GM12878 (cell line): ENCODE measurements around the gene DISC1. TPM values are rescaled to one million over a fixed set of nuclear protein-coding genes. Genes with fewer than 3 reads are reported as not detected.

Experiments used
- ATAC-seq: fragments of 200-7000 bp; cut with Tn5 transposase; 3 replicates; pipeline ENCODE4 v1.9.1; 2020; ENCODE audit warnings: mild to moderate bottlenecking, moderate library complexity
- BruUV-seq: library from RNA; stranded (reverse); fragments of 400-500 nt; replicated peaks from 2 replicates; lab custom pipeline; 2021; lab: Mats Ljungman, UMichigan
- CTCF ChIA-PET: fragments of 300-600 bp; sonication (Branson Sonifier 250); formaldehyde crosslinking; extraction: SDS; loops from one replicate; lab custom pipeline; 2021; ENCODE audit warnings: inconsistent platforms; lab: Yijun Ruan, JAX
- POLR2A ChIA-PET: fragments of 350-600 bp; formaldehyde crosslinking; extraction: SDS; loops from one replicate; lab custom pipeline; 2021; ENCODE audit warnings: inconsistent platforms; lab: Charles Lee
- RAD21 ChIA-PET: fragments of 300-600 bp; sonication (Branson Sonifier 250); formaldehyde crosslinking; loops from one replicate; lab custom pipeline; 2023; ENCODE audit warnings: antibody characterized with exemption; ENCODE audit not compliant: unreplicated experiment; lab: Charles Lee
- SMC1A ChIA-PET: fragments of 300-600 bp; sonication (Branson Sonifier 250); formaldehyde crosslinking; loops from one replicate; lab custom pipeline; 2023; ENCODE audit not compliant: unreplicated experiment, uncharacterized antibody; lab: Charles Lee
- DNase-seq: peaks from one replicate; pipeline ENCODE4 v3.0.0-alpha.2; 2011; ENCODE audit warnings: low read depth, low spot score
- FAIRE-seq: peaks from 3 replicates; lab custom pipeline; 2011; peaks lifted over from hg19 to GRCh38; lab: Jason Lieb, UNC
- H2AFZ ChIP-seq: 2 replicates; pipeline ENCODE4 v1.6.0; 2011; ENCODE audit warnings: low read depth, low read length, control low read depth; ENCODE audit not compliant: control insufficient read depth
- H3K27ac ChIP-seq: 2 replicates; pipeline ENCODE4 v1.5.1; 2011; ENCODE audit warnings: control low read depth; ENCODE audit not compliant: control insufficient read depth, insufficient read depth
- H3K27me3 ChIP-seq, 2 experiments: replicated peaks in 1 of 2; 2 replicates each; pipeline versions ENCODE4 v1.6.0 to v1.6.1; 2011; ENCODE audit warnings: low read length in 1 of 2; ENCODE audit not compliant: control insufficient read depth in 2 of 2, insufficient read depth in 2 of 2
- H3K36me3 ChIP-seq, 2 experiments: 2 replicates each; pipeline ENCODE4 v1.5.1; 2011; ENCODE audit warnings: low read length in 1 of 2; ENCODE audit not compliant: control insufficient read depth in 2 of 2, insufficient read depth in 2 of 2
- H3K4me1 ChIP-seq: 2 replicates; pipeline ENCODE4 v1.6.1; 2011; ENCODE audit warnings: mild to moderate bottlenecking, low read length, moderate library complexity, mixed read lengths; ENCODE audit not compliant: control insufficient read depth, insufficient read depth
- H3K4me2 ChIP-seq: 2 replicates; pipeline ENCODE4 v1.6.0; 2011; ENCODE audit warnings: control low read depth; ENCODE audit not compliant: control insufficient read depth, insufficient read depth
- H3K4me3 ChIP-seq: fragments of 200-600 bp; sonication (generic); 2 replicates; pipeline ENCODE4 v1.5.1; 2016
- H3K79me2 ChIP-seq: 2 replicates; pipeline ENCODE4 v1.6.0; 2011; ENCODE audit warnings: low read length; ENCODE audit not compliant: control insufficient read depth, insufficient read depth
- H3K9ac ChIP-seq: 2 replicates; pipeline ENCODE4 v1.8.0; 2011; ENCODE audit warnings: low read length, control low read depth, mixed read lengths; ENCODE audit not compliant: control insufficient read depth, insufficient read depth
- H3K9me3 ChIP-seq: replicated peaks from 3 replicates; pipeline ENCODE4 v1.5.1; 2011; ENCODE audit warnings: mild to moderate bottlenecking, low read length; ENCODE audit not compliant: control insufficient read depth, insufficient read depth
- H4K20me1 ChIP-seq: 2 replicates; pipeline ENCODE4 v1.6.0; 2011; ENCODE audit not compliant: control insufficient read depth, insufficient read depth
- BACH1 ChIP-seq: fragments of 450-650 bp; IDR thresholded peaks from 2 replicates; pipeline ENCODE4 v1.6.1; 2017; ENCODE audit warnings: mild to moderate bottlenecking, borderline replicate concordance
- FOXK2 ChIP-seq: fragments of 450-650 bp; IDR thresholded peaks from 2 replicates; pipeline ENCODE4 v1.6.1; 2017; ENCODE audit warnings: mild to moderate bottlenecking, moderate library complexity
- HDAC2 ChIP-seq: fragments of 200-600 bp; sonication (generic); IDR thresholded peaks from 2 replicates; pipeline ENCODE4 v1.6.1; 2017
- POLR2AphosphoS2 ChIP-seq: IDR thresholded peaks from 2 replicates; pipeline ENCODE4 v1.6.1; 2011; ENCODE audit warnings: low read depth, mild to moderate bottlenecking, low read length, improper control_type of control experiment, moderate library complexity
- RUNX3 ChIP-seq: IDR thresholded peaks from 2 replicates; pipeline ENCODE4 v1.6.1; 2012; ENCODE audit warnings: low read length, inconsistent platforms
- TCF12 ChIP-seq: IDR thresholded peaks from 2 replicates; pipeline ENCODE4 v1.6.1; 2011; ENCODE audit warnings: low read depth, mild to moderate bottlenecking, low read length
- WGBS: methylation state at CpG from one replicate; pipeline ENCODE4 v1.1.6; 2016; ENCODE audit warnings: low lambda C conversion rate; ENCODE audit not compliant: insufficient replicate concordance, insufficient coverage; ENCODE audit errors: missing lambda C conversion rate; 5-methylcytosine and 5-hydroxymethylcytosine counted together
- in situ Hi-C: fragments of 300-500 bp; cut with MboI; formaldehyde crosslinking; loops from 9 replicates; pipeline ENCODE4 v1.14.3; 2018; ENCODE audit warnings: mixed read lengths
- intact Hi-C: fragments of 100-400 bp; cut with micrococcal nuclease; formaldehyde crosslinking; loops from one replicate; pipeline ENCODE4 v1.14.2; 2022; ENCODE audit not compliant: unreplicated experiment
- polyA plus RNA-seq, 11 experiments: library from polyadenylated mRNA; depleted of rRNA in 4 of 11; unstranded in 6 of 11; stranded (reverse) in 5 of 11; fragments of >200 nt; fragmentation: Nextera tagmentation in 4 of 11; fragmentation: Illumina TruSeq in 1 of 11; extraction: Ambion mirVana in 4 of 11; extraction: Trizol in 1 of 11; gene quantifications; 1 replicate in 1 of 11; 2 replicates in 10 of 11; pipeline versions ENCODE4 v1.2.1 to v1.2.3, GENCODE V29; 2011 to 2016; ENCODE audit warnings: inconsistent platforms in 2 of 11, missing spikeins in 2 of 11, low read depth in 1 of 11
- total RNA-seq, 4 experiments: library from RNA; depleted of rRNA in 3 of 4; stranded (reverse); fragments of >200 nt in 3 of 4; fragmentation: Illumina TruSeq in 1 of 4; extraction: Trizol in 1 of 4; gene quantifications; 2 replicates each; pipeline versions ENCODE4 v1.2.1 to v1.2.3, GENCODE V29; 2013 to 2021
- TF ChIP-seq, protein P1 (sequence below): fragments of 450-650 bp; IDR thresholded peaks from 2 replicates; pipeline ENCODE4 v1.6.1; 2017; ENCODE audit warnings: low read depth, mild to moderate bottlenecking, moderate library complexity

Gene DISC1
- total and polyA plus RNA-seq, 10 of the 15 experiments (the other 5 are each of a cell fraction or from before 2014, with no cell fraction given), result 0.05 to 0.72 (median 0.19) TPM; not detected in 1

DNA sequence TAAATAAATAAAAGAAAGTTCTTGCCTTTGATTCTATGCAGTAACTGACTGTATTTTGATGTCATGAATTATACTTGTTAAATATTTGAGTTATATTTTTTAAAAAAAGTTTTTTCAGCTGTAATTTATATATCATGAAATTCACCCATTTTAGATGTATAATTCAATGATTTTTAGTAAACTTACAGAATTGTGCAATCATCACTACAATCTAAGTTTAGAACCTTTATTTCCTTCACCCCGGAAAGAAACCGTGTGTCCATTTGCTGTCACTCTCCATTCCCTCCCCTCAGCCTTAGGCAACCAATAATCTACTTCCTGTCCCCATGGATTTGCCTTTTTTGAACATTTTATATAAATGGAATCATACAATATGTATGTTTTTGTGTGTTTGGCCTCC lies 32.5 kb upstream of the DISC1 start:
- ChIA-PET CTCF (interaction anchor here (1.2 kb wide), 1 partner anchor 237 kb away, joined by 5 read pairs; no protein-coding TSS in a partner anchor), POLR2A (no interaction called here), SMC1A (interaction anchor here (0.9 kb wide), 1 partner anchor 700 kb away, joined by 3 read pairs; no protein-coding TSS in a partner anchor), RAD21 (no interaction called here)
- no peaks in the 10 kb centered on the region for H4K20me1 ChIP-seq
- intact Hi-C loops, result loop anchor here (5.0 kb wide), 1 partner anchor 177 kb away; no protein-coding TSS in a partner anchor
- no peak overlapping the region for H3K4me3 ChIP-seq
- H3K4me1 ChIP-seq, result no peaks in the 10 kb centered on the region
- H2AFZ ChIP-seq, result no peak overlapping the region
- H3K27me3 ChIP-seq, result no peaks in the 10 kb centered on the region
- TF ChIP-seq, protein P1, sequence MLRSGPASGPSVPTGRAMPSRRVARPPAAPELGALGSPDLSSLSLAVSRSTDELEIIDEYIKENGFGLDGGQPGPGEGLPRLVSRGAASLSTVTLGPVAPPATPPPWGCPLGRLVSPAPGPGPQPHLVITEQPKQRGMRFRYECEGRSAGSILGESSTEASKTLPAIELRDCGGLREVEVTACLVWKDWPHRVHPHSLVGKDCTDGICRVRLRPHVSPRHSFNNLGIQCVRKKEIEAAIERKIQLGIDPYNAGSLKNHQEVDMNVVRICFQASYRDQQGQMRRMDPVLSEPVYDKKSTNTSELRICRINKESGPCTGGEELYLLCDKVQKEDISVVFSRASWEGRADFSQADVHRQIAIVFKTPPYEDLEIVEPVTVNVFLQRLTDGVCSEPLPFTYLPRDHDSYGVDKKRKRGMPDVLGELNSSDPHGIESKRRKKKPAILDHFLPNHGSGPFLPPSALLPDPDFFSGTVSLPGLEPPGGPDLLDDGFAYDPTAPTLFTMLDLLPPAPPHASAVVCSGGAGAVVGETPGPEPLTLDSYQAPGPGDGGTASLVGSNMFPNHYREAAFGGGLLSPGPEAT, result no peak
- TF ChIP-seq FOXK2 (no peak), POLR2AphosphoS2 (no peak), HDAC2 (no peak), TCF12 (no peak), BACH1 (no peak), RUNX3 (no peak)
- in situ Hi-C loops, result no loop called here
- H3K36me3 ChIP-seq, result no peaks in the 10 kb centered on the region
- BruUV-seq, result no TSS peak
- ATAC-seq (no peak), DNase-seq (no peak), FAIRE-seq (no peak)
- WGBS, result 70% methylated on average over 2 of the region's 2 CpGs
- no peak overlapping the region for H3K4me2 ChIP-seq
- H3K27ac ChIP-seq, result no peak overlapping the region
- no peaks in the 10 kb centered on the region; the same call in 2 of the 3 replicates for H3K9me3 ChIP-seq
- no peaks in the 10 kb centered on the region for H3K79me2 ChIP-seq
- no peak overlapping the region for H3K9ac ChIP-seq
